H1 (cell line): ENCODE results near the gene TTC28. TPM values are rescaled to one million over a fixed set of nuclear protein-coding genes. Genes with fewer than 3 reads are reported as not detected.

ENCODE experiments used
- CTCF ChIA-PET: fragments of 300-600 bp; sonication (Branson Sonifier 250); formaldehyde crosslinking; loops from one replicate; lab custom pipeline; 2021; ENCODE audit not compliant: partially characterized antibody; lab: Charles Lee
- POLR2A ChIA-PET: fragments of 300-600 bp; sonication (Branson Sonifier 250); formaldehyde crosslinking; loops from one replicate; lab custom pipeline; 2021; ENCODE audit warnings: inconsistent platforms; ENCODE audit not compliant: partially characterized antibody; lab: Charles Lee
- DNase-seq, 2 experiments: peaks; one replicate each; pipeline versions ENCODE4 v3.0.0 to v3.0.0-alpha.2; 2010 to 2022; ENCODE audit warnings: low spot score in 2 of 2, low read depth in 1 of 2, mixed read lengths in 1 of 2
- FAIRE-seq: peaks from 2 replicates; lab custom pipeline; 2011; peaks lifted over from hg19 to GRCh38; lab: Jason Lieb, UNC
- H2AFZ ChIP-seq: 2 replicates; pipeline ENCODE4 v1.8.1; 2012; ENCODE audit warnings: low read length, inconsistent platforms
- H2AK5ac ChIP-seq: 2 replicates; pipeline ENCODE4 v1.6.1; 2013; ENCODE audit warnings: low read depth, low read length
- H2BK120ac ChIP-seq: replicated peaks from 2 replicates; pipeline ENCODE3; 2013; ENCODE audit warnings: low read depth, low read length, inconsistent platforms
- H2BK12ac ChIP-seq: 2 replicates; pipeline ENCODE4 v1.6.1; 2013; ENCODE audit warnings: low read depth, low read length
- H2BK15ac ChIP-seq: 2 replicates; pipeline ENCODE4 v1.6.1; 2013; ENCODE audit warnings: low read length
- H2BK20ac ChIP-seq: 2 replicates; pipeline ENCODE4 v1.6.1; 2013; ENCODE audit warnings: low read length
- H2BK5ac ChIP-seq: 2 replicates; pipeline ENCODE4 v1.6.1; 2013; ENCODE audit warnings: low read depth, low read length
- H3K14ac ChIP-seq: 2 replicates; pipeline ENCODE4 v1.6.1; 2013; ENCODE audit warnings: inconsistent platforms; ENCODE audit not compliant: insufficient read length
- H3K18ac ChIP-seq: 2 replicates; pipeline ENCODE4 v1.6.1; 2013; ENCODE audit warnings: low read length; ENCODE audit errors: extremely low read depth
- H3K23ac ChIP-seq: 2 replicates; pipeline ENCODE4 v1.6.1; 2013; ENCODE audit warnings: inconsistent platforms; ENCODE audit not compliant: insufficient read length
- H3K23me2 ChIP-seq: 2 replicates; pipeline ENCODE4 v1.6.1; 2013; ENCODE audit warnings: low read depth, low read length
- H3K27ac ChIP-seq: 2 replicates; pipeline ENCODE4 v1.6.1; 2011; ENCODE audit warnings: low read depth, low read length, inconsistent platforms
- H3K27me3 ChIP-seq, 4 experiments: replicated peaks in 1 of 4; 1 replicate in 1 of 4; 2 replicates in 3 of 4; pipeline versions ENCODE4 v1.6.1 to v1.8.1; 2011 to 2013; ENCODE audit warnings: low read length in 3 of 4, mild to moderate bottlenecking in 3 of 4, inconsistent platforms in 2 of 4, mixed read lengths in 2 of 4, moderate library complexity in 1 of 4; ENCODE audit not compliant: control insufficient read depth in 3 of 4, insufficient read depth in 3 of 4; ENCODE audit errors: extremely low read depth in 1 of 4
- H3K36me3 ChIP-seq, 4 experiments: 2 replicates each; pipeline versions ENCODE4 v1.6.1 to v1.8.1; 2011 to 2013; ENCODE audit warnings: mild to moderate bottlenecking in 4 of 4, low read length in 3 of 4, moderate library complexity in 2 of 4, control low read depth in 1 of 4, inconsistent platforms in 1 of 4; ENCODE audit not compliant: insufficient read depth in 4 of 4, control insufficient read depth in 2 of 4
- H3K4ac ChIP-seq: replicated peaks from 2 replicates; pipeline ENCODE3; 2013; ENCODE audit warnings: low read length, low read depth, mixed read lengths, inconsistent platforms; ENCODE audit not compliant: insufficient read length
- H3K4me1 ChIP-seq, 4 experiments: replicated peaks in 1 of 4; 1 replicate in 1 of 4; 2 replicates in 3 of 4; pipeline versions ENCODE4 v1.6.1 to v1.8.1; 2011 to 2013; ENCODE audit warnings: low read length in 3 of 4, inconsistent platforms in 2 of 4, mixed read lengths in 1 of 4; ENCODE audit not compliant: insufficient read depth in 4 of 4, control insufficient read depth in 3 of 4
- H3K4me2 ChIP-seq, 2 experiments: 2 replicates each; pipeline versions ENCODE4 v1.6.1 to v1.8.1; 2011 to 2013; ENCODE audit warnings: low read depth in 2 of 2, low read length in 2 of 2, control low read depth in 1 of 2, inconsistent platforms in 1 of 2, mild to moderate bottlenecking in 1 of 2; ENCODE audit not compliant: insufficient read depth in 1 of 2
- H3K4me3 ChIP-seq, 4 experiments: fragments of 200-600, 300-600 bp in 1 of 4; sonication (generic), shearing (Covaris generic), sonication (Bioruptor Twin) in 1 of 4; 2 replicates each; pipeline versions ENCODE4 v1.5.1 to v1.8.1; 2011 to 2016; ENCODE audit warnings: low read length in 4 of 4, low read depth in 3 of 4, control low read depth in 2 of 4, inconsistent platforms in 2 of 4, mild to moderate bottlenecking in 2 of 4, mixed read lengths in 1 of 4, moderate library complexity in 1 of 4; ENCODE audit not compliant: insufficient read depth in 2 of 4; ENCODE audit errors: extremely low read depth in 1 of 4
- H3K56ac ChIP-seq: replicated peaks from 2 replicates; pipeline ENCODE3; 2013; ENCODE audit warnings: low read depth, mild to moderate bottlenecking, mixed read lengths, low read length, inconsistent platforms; ENCODE audit not compliant: insufficient read length
- H3K79me1 ChIP-seq: 2 replicates; pipeline ENCODE4 v1.6.1; 2013; ENCODE audit warnings: low read depth, low read length, control low read depth
- H3K79me2 ChIP-seq, 2 experiments: 2 replicates each; pipeline versions ENCODE4 v1.6.1 to v1.8.1; 2012 to 2013; ENCODE audit warnings: low read length in 2 of 2, mild to moderate bottlenecking in 2 of 2, inconsistent platforms in 1 of 2; ENCODE audit not compliant: insufficient read depth in 2 of 2, control insufficient read depth in 1 of 2
- H3K9ac ChIP-seq, 4 experiments: replicated peaks in 1 of 4; 1 replicate in 1 of 4; 2 replicates in 3 of 4; pipeline versions ENCODE4 v1.6.1 to v1.8.1; 2011 to 2013; ENCODE audit warnings: low read depth in 3 of 4, low read length in 3 of 4, control low read depth in 2 of 4, mild to moderate bottlenecking in 2 of 4, moderate library complexity in 2 of 4, inconsistent platforms in 1 of 4; ENCODE audit errors: extremely low read depth in 1 of 4
- H3K9me3 ChIP-seq, 2 experiments: 2 replicates each; pipeline versions ENCODE4 v1.6.1 to v1.8.1; 2012 to 2013; ENCODE audit warnings: mild to moderate bottlenecking in 2 of 2, moderate library complexity in 2 of 2, control low read depth in 1 of 2, inconsistent platforms in 1 of 2, low read depth in 1 of 2, low read length in 1 of 2, mixed read lengths in 1 of 2; ENCODE audit not compliant: insufficient read depth in 2 of 2
- H4K20me1 ChIP-seq, 2 experiments: replicated peaks in 1 of 2; 2 replicates each; pipeline versions ENCODE3 to v1.8.1; 2011 to 2013; ENCODE audit warnings: inconsistent platforms in 2 of 2, low read length in 2 of 2, mild to moderate bottlenecking in 1 of 2; ENCODE audit not compliant: insufficient read depth in 2 of 2, control insufficient read depth in 1 of 2
- H4K5ac ChIP-seq: 2 replicates; pipeline ENCODE4 v1.6.1; 2013; ENCODE audit warnings: low read length, low read depth, mixed read lengths, inconsistent platforms; ENCODE audit not compliant: insufficient read length
- H4K8ac ChIP-seq: 2 replicates; pipeline ENCODE4 v1.8.0; 2013; ENCODE audit warnings: mild to moderate bottlenecking, moderate library complexity, low read length, inconsistent platforms; ENCODE audit not compliant: insufficient read depth; ENCODE audit errors: extremely low read depth
- H4K91ac ChIP-seq: replicated peaks from 2 replicates; pipeline ENCODE3; 2013; ENCODE audit warnings: low read length, mixed read lengths, inconsistent platforms; ENCODE audit not compliant: insufficient read length
- KDM5A ChIP-seq: fragments of 200-600 bp; IDR thresholded peaks from 2 replicates; pipeline ENCODE4 v1.7.1; 2012; ENCODE audit warnings: mild to moderate bottlenecking, low read length, inconsistent platforms, mixed read lengths
- POU5F1 ChIP-seq: IDR thresholded peaks from 2 replicates; pipeline ENCODE4 v1.6.1; 2011; ENCODE audit warnings: low read depth, mild to moderate bottlenecking, low read length, moderate library complexity
- SIN3A ChIP-seq, 2 experiments: IDR thresholded peaks in 1 of 2; conservative IDR thresholded peaks in 1 of 2; 2 replicates each; pipeline ENCODE4 v1.6.1; 2011 to 2012; ENCODE audit warnings: low read length in 2 of 2, improper control_type of control experiment in 1 of 2, low read depth in 1 of 2, mild to moderate bottlenecking in 1 of 2
- TBP ChIP-seq: IDR thresholded peaks from 2 replicates; pipeline ENCODE4 v1.6.1; 2011; ENCODE audit warnings: low read depth, low read length, improper control_type of control experiment
- TCF12 ChIP-seq: IDR thresholded peaks from 2 replicates; pipeline ENCODE4 v1.6.1; 2011; ENCODE audit warnings: low read depth, mild to moderate bottlenecking, low read length
- ZNF274 ChIP-seq: IDR thresholded peaks from 2 replicates; pipeline ENCODE4 v1.7.0; 2012; ENCODE audit warnings: low read length, borderline replicate concordance; ENCODE audit errors: extremely low read depth
- WGBS, 2 experiments: shearing (Covaris generic) in 1 of 2; methylation state at CpG; one replicate each; pipeline versions ENCODE4 v1.1.6 to v1.1.7; 2013 to 2015; ENCODE audit warnings: low lambda C conversion rate in 2 of 2, mixed read lengths in 2 of 2, inconsistent platforms in 1 of 2, low coverage in 1 of 2, missing lambda C conversion rate in 1 of 2; ENCODE audit not compliant: insufficient replicate concordance in 2 of 2, insufficient coverage in 1 of 2, insufficient read length in 1 of 2; ENCODE audit errors: extremely low coverage in 1 of 2, missing lambda C conversion rate in 1 of 2; 5-methylcytosine and 5-hydroxymethylcytosine counted together
- polyA plus RNA-seq, 7 experiments: library from polyadenylated mRNA; depleted of rRNA in 3 of 7; stranded (reverse) in 5 of 7; unstranded in 2 of 7; fragments of >200 nt in 5 of 7; fragments of 200-250 nt in 2 of 7; gene quantifications; 1 replicate in 5 of 7; 2 replicates in 1 of 7; 4 replicates in 1 of 7; pipeline versions ENCODE4 v1.2.1 to v1.2.3, GENCODE V29; 2011 to 2013; ENCODE audit warnings: missing spikeins in 2 of 7, mixed read lengths in 2 of 7
- total RNA-seq: library from RNA; stranded (reverse); fragmentation: NEBNext Ultra II Directional; extraction: Animal tissue kit (Norgen Biotek cat#: 25700); gene quantifications from 2 replicates; pipeline ENCODE4 v1.2.1, GENCODE V29; 2021

Gene TTC28
- total and polyA plus RNA-seq, 2 of the 8 experiments (the other 6 are each of a cell fraction or from before 2014, with no cell fraction given): 2.6 to 12.6 TPM

GRCh38 chr22:27999876-28000275 lies 679.8 kb downstream of the TTC28 start:
- peaks cover 0 to 2% (median 0%) of the 10 kb centered on the region in 4 experiments; a peak in 1 of 7 replicates for H3K27me3 ChIP-seq
- no peak for DNase-seq
- ChIA-PET POLR2A (interaction anchor here (0.6 to 1.2 kb wide), 2 partner anchors 9 to 29 kb away, joined by 3 to 4 read pairs; no protein-coding TSS in a partner anchor), CTCF (interaction anchor here (0.5 to 3.7 kb wide), 11 partner anchors 10 to 120 kb away, joined by 3 to 31 read pairs (median 7); partner anchors contain the start of gene PITPNB)
- no peaks in the 10 kb centered on the region for H3K23me2 ChIP-seq
- WGBS, 2 experiments: 93% methylated on average over 6 of the region's 6 CpGs; no CpG with 5 or more reads in 1 of the 2 experiments
- no peak overlapping the region for H3K56ac ChIP-seq
- H3K9me3 ChIP-seq: no peaks in the 10 kb centered on the region
- no peaks in the 10 kb centered on the region for H3K79me2 ChIP-seq
- 0 out of 2 replicates have a peak, but pooled peaks cover 2% of the 10 kb centered on the region for H3K79me1 ChIP-seq
- H2BK12ac ChIP-seq: no peak overlapping the region
- H2BK120ac ChIP-seq: no peak overlapping the region
- H3K18ac ChIP-seq: no peak overlapping the region
- TF ChIP-seq KDM5A: no peak
- TF ChIP-seq POU5F1: no peak
- no peak for TF ChIP-seq TCF12
- TF ChIP-seq ZNF274: no peak
- TF ChIP-seq TBP: no peak
- TF ChIP-seq SIN3A (conservative IDR thresholded peaks at IDR 0.05 in 1 of 2, IDR thresholded peaks at IDR 0.05 in 1 of 2; ENCODE audit: low read depth in 1 of 2, low read length in 2 of 2): no peak
- peaks cover 0 to 1% of the 10 kb centered on the region in 2 experiments for H4K20me1 ChIP-seq
- no peak overlapping the region for H4K5ac ChIP-seq
- no peak overlapping the region for H2BK20ac ChIP-seq
- no peaks in the 10 kb centered on the region for H3K36me3 ChIP-seq
- no peak for FAIRE-seq
- no peak overlapping the region for H2BK5ac ChIP-seq
- H2AFZ ChIP-seq: no peak overlapping the region
- no peak overlapping the region for H2BK15ac ChIP-seq
- no peak overlapping the region for H3K9ac ChIP-seq
- no peak overlapping the region for H3K27ac ChIP-seq
- H3K4me2 ChIP-seq: no peak overlapping the region
- no peak overlapping the region for H3K4me3 ChIP-seq
- H4K8ac ChIP-seq: no peak overlapping the region
- H2AK5ac ChIP-seq: no peak overlapping the region
- H3K23ac ChIP-seq: no peak overlapping the region
- peaks cover 0 to 2% (median 0%) of the 10 kb centered on the region in 4 experiments; a peak in 1 of 7 replicates for H3K4me1 ChIP-seq
- H3K4ac ChIP-seq: no peak overlapping the region
- no peak overlapping the region for H4K91ac ChIP-seq
- no peak overlapping the region for H3K14ac ChIP-seq
